Neutrophil (primary cell): ENCODE results near the gene FIGNL1.

ENCODE experiments used
- H3K27ac ChIP-seq: fragments of 200-600 bp; sonication (generic); 2 replicates; pipeline ENCODE4 v1.5.1; 2016; ENCODE audit warnings: mild to moderate bottlenecking, moderate library complexity
- H3K27me3 ChIP-seq: fragments of 200-600 bp; sonication (generic); 2 replicates; pipeline ENCODE4 v1.6.0; 2016; ENCODE audit warnings: mild to moderate bottlenecking
- H3K36me3 ChIP-seq: fragments of 200-600 bp; sonication (generic); 2 replicates; pipeline ENCODE4 v1.5.1; 2017
- H3K4me1 ChIP-seq, 2 experiments: fragments of 200-600 bp in 1 of 2; sonication (generic) in 1 of 2; 1 replicate in 1 of 2; 2 replicates in 1 of 2; pipeline versions ENCODE4 v1.5.1 to v1.6.1; 2013 to 2016; ENCODE audit warnings: low read depth in 1 of 2, low read length in 1 of 2, mild to moderate bottlenecking in 1 of 2, moderate library complexity in 1 of 2; ENCODE audit not compliant: control insufficient read depth in 1 of 2, insufficient read depth in 1 of 2
- H3K4me3 ChIP-seq, 2 experiments: fragments of 200-600 bp in 1 of 2; sonication (generic) in 1 of 2; 1 replicate in 1 of 2; 2 replicates in 1 of 2; pipeline ENCODE4 v1.5.1; 2013 to 2016; ENCODE audit warnings: low read depth in 1 of 2, low read length in 1 of 2, mild to moderate bottlenecking in 1 of 2, moderate library complexity in 1 of 2
- H3K9me3 ChIP-seq: fragments of 200-600 bp; sonication (generic); 2 replicates; pipeline ENCODE4 v1.5.1; 2016
- CTCF ChIP-seq: fragments of 200-600 bp; sonication (generic); IDR thresholded peaks from 2 replicates; pipeline ENCODE4 v1.5.1; 2016; ENCODE audit warnings: antibody characterized with exemption

The FIGNL1 gene

GRCh38 chr7:50412973-50413372, 37.2 kb downstream of the FIGNL1 start:
- no peaks in the 10 kb centered on the region for H3K9me3 ChIP-seq
- H3K4me3 ChIP-seq, result no peak overlapping the region
- H3K27me3 ChIP-seq, result no peaks in the 10 kb centered on the region
- TF ChIP-seq CTCF, result no peak
- H3K4me1 ChIP-seq, result peaks cover 42 to 50% of the 10 kb centered on the region in 2 experiments
- H3K27ac ChIP-seq, result no peak overlapping the region
- no peaks in the 10 kb centered on the region for H3K36me3 ChIP-seq

- Histone ChIP-seq H3K9me3 (no peaks in the 10 kb centered on the region), H3K27me3 (no peaks in the 10 kb centered on the region), H3K4me1 (peaks cover 28 to 35% of the 10 kb centered on the region in 2 experiments), H3K4me3 (no peak overlapping the region), H3K36me3 (no peaks in the 10 kb centered on the region), H3K27ac (no peak overlapping the region)
- TF ChIP-seq CTCF, result no peak
These were observed 38.8 kb downstream of the FIGNL1 start for GRCh38 chr7:50411332-50411731.

GRCh38 chr7:50409856-50410745, 40.0 kb downstream of the FIGNL1 start:
- peak overlapping the region; percentile 14 for H3K27ac ChIP-seq
- TF ChIP-seq CTCF, result no peak
- peaks cover 19 to 22% of the 10 kb centered on the region in 2 experiments for H3K4me1 ChIP-seq
- H3K36me3 ChIP-seq, result peaks cover 1% of the 10 kb centered on the region
- no peak overlapping the region for H3K4me3 ChIP-seq
- H3K9me3 ChIP-seq, result no peaks in the 10 kb centered on the region
- H3K27me3 ChIP-seq, result no peaks in the 10 kb centered on the region

- Histone ChIP-seq H3K27ac (no peak overlapping the region), H3K4me1 (peaks cover 19 to 20% of the 10 kb centered on the region in 2 experiments), H3K9me3 (no peaks in the 10 kb centered on the region), H3K36me3 (peaks cover 33% of the 10 kb centered on the region), H3K27me3 (no peaks in the 10 kb centered on the region), H3K4me3 (no peak overlapping the region)
- TF ChIP-seq CTCF, result no peak
These were observed 43.2 kb downstream of the FIGNL1 start for GRCh38 chr7:50406935-50407334.

GRCh38 chr7:50405221-50405620, 44.9 kb downstream of the FIGNL1 start:
- Histone ChIP-seq H3K9me3 (no peaks in the 10 kb centered on the region), H3K36me3 (peaks cover 50% of the 10 kb centered on the region), H3K4me1 (peaks cover 15 to 16% of the 10 kb centered on the region in 2 experiments), H3K4me3 (no peak overlapping the region), H3K27me3 (no peaks in the 10 kb centered on the region), H3K27ac (peak overlapping the region; percentile 49)
- TF ChIP-seq CTCF, result no peak
